Psoas muscle (tissue), 8 donors: Measurements from ENCODE around the gene BABAM1. TPM values are rescaled to one million over a fixed set of nuclear protein-coding genes. Genes with fewer than 3 reads are reported as not detected.

Experiments used
- ATAC-seq, 4 donors: fragments of 200-7000 bp; cut with Tn5 transposase; one replicate each; pipeline ENCODE4 v1.9.1; 2020; ENCODE audit warnings: moderate library complexity in 3 of 4, mild to moderate bottlenecking in 2 of 4
- DNase-seq, 2 donors: peaks; one replicate each; pipeline ENCODE4 v3.0.0-alpha.2; 2020
- H3K27ac ChIP-seq: fragments of 200-600 bp; one replicate; pipeline ENCODE4 v1.8.0; 2022
- H3K27me3 ChIP-seq, 3 donors: fragments of 200-600 bp in 1 of 3; one replicate each; pipeline versions ENCODE4 v1.6.1 to v1.8.0; 2013 to 2022; ENCODE audit warnings: low read length in 2 of 3, mild to moderate bottlenecking in 2 of 3, moderate library complexity in 1 of 3; ENCODE audit not compliant: insufficient read depth in 3 of 3
- H3K36me3 ChIP-seq, 2 donors: fragments of 200-600 bp in 1 of 2; one replicate each; pipeline versions ENCODE4 v1.6.1 to v1.8.0; 2013 to 2022; ENCODE audit warnings: low read depth in 1 of 2, mild to moderate bottlenecking in 1 of 2, moderate library complexity in 1 of 2; ENCODE audit not compliant: insufficient read depth in 1 of 2
- H3K4me1 ChIP-seq: fragments of 200-600 bp; one replicate; pipeline ENCODE4 v1.8.0; 2022
- H3K4me3 ChIP-seq: fragments of 200-600 bp; one replicate; pipeline ENCODE4 v1.8.0; 2022; ENCODE audit warnings: mild to moderate bottlenecking
- H3K9me3 ChIP-seq: fragments of 200-600 bp; one replicate; pipeline ENCODE4 v1.8.0; 2022
- CTCF ChIP-seq: fragments of 200-600 bp; IDR thresholded peaks from one replicate; pipeline ENCODE4 v1.8.0; 2022; ENCODE audit warnings: antibody characterized with exemption
- WGBS, 3 donors: extraction: QIAGEN DNeasy Blood & Tissue Kit; methylation state at CpG; one replicate each; pipeline versions ENCODE4 v1.1.6 to v1.1.7; 2013; 5-methylcytosine and 5-hydroxymethylcytosine counted together
- intact Hi-C, 2 donors: fragments of 100-400 bp; cut with DNase I; formaldehyde crosslinking; loops; one replicate each; pipeline versions ENCODE4 v1.11.0 to v1.14.2; 2022
- polyA plus RNA-seq, 3 donors: library from polyadenylated mRNA; stranded (reverse); fragments of 200-250 nt; gene quantifications; one replicate each; pipeline ENCODE4 v1.2.3, GENCODE V29; 2013
- total RNA-seq, 4 donors: library from RNA; stranded (reverse); fragmentation: NEBNext Ultra II Directional in 2 of 4; extraction: Animal tissue kit (Norgen Biotek cat#: 25700) in 2 of 4; gene quantifications; one replicate each; pipeline versions ENCODE4 v1.2.1 to v1.2.4, GENCODE V29; 2021 to 2023
- donor health status: healthy with polysubstance abuse.
- donor health status: DM: no; HTN: no; CAD: no; lungs with moderate emphysema.
- donor health status: Bipolar disorder and iron deficiency.
- donor health status: healthy.
- donor health status: DM: yes; HTN: yes; CAD: no.
- donor health status: DM: no; HTN: no; CAD: no.
- donor health status: DM: no; HTN: no; CAD: no.
- donor health status: DM: yes; HTN: yes; CAD: no.

The BABAM1 gene
- total and polyA plus RNA-seq, 7 donors = 70.0 to 145 (median 90.7) TPM

GRCh38 chr19:17237747-17238706 lies 29.2 kb upstream of the BABAM1 start:
- ATAC-seq = no peak
- Histone ChIP-seq H3K27me3 (no peaks in the 10 kb centered on the region), H3K9me3 (no peaks in the 10 kb centered on the region), H3K27ac (no peak overlapping the region), H3K4me1 (peaks cover 35% of the 10 kb centered on the region), H3K4me3 (no peak overlapping the region), H3K36me3 (peaks cover 3 to 39% of the 10 kb centered on the region in 2 donors)
- 90 to 95% (median 90%) methylated on average over 13 of the region's 13 CpGs for WGBS, 3 donors
- no peak for DNase-seq
- no peak for TF ChIP-seq CTCF
- intact Hi-C loops = no loop called here

GRCh38 chr19:17240062-17240752 lies 27.0 kb upstream of the BABAM1 start:
- Histone ChIP-seq H3K27me3 (no peaks in the 10 kb centered on the region), H3K4me3 (no peak overlapping the region), H3K9me3 (no peaks in the 10 kb centered on the region), H3K36me3 (peaks cover 3 to 34% of the 10 kb centered on the region in 2 donors), H3K4me1 (peaks cover 30% of the 10 kb centered on the region), H3K27ac (no peak overlapping the region)
- ATAC-seq (no peak), DNase-seq (no peak)
- intact Hi-C loops = no loop called here
- TF ChIP-seq CTCF = no peak
- 66 to 71% (median 66%) methylated on average over 24 of the region's 24 CpGs for WGBS, 3 donors

GRCh38 chr19:17240826-17241399 lies 26.3 kb upstream of the BABAM1 start:
- 92 to 96% (median 95%) methylated on average over 6 of the region's 6 CpGs for WGBS, 3 donors

More at GRCh38 chr19:17240826-17241399, 26.3 kb upstream of the BABAM1 start:
- TF ChIP-seq CTCF = no peak
- Histone ChIP-seq H3K4me3 (peak overlapping the region; percentile 1), H3K36me3 (peaks cover 3 to 34% of the 10 kb centered on the region in 2 donors), H3K4me1 (peaks cover 27% of the 10 kb centered on the region), H3K27ac (peak overlapping the region; percentile 84), H3K27me3 (no peaks in the 10 kb centered on the region), H3K9me3 (no peaks in the 10 kb centered on the region)
- ATAC-seq (no peak), DNase-seq (no peak)
- intact Hi-C loops = no loop called here
